PFSK-1 (cell line): ENCODE data around the gene CYFIP2.

Source experiments
- FOXP2 ChIP-seq: optimal IDR thresholded peaks from 2 replicates; pipeline ENCODE3; 2011; ENCODE audit warnings: borderline replicate concordance, control low read depth, inconsistent platforms; ENCODE audit not compliant: insufficient read depth; ENCODE audit errors: extremely low read length, extremely low read depth
- POLR2AphosphoS5 ChIP-seq: IDR thresholded peaks from 2 replicates; pipeline ENCODE4 v1.6.1; 2012; ENCODE audit warnings: low read depth, mild to moderate bottlenecking, control low read depth, low read length, moderate library complexity
- REST ChIP-seq, 2 experiments: IDR thresholded peaks; 2 replicates each; pipeline versions ENCODE4 v1.6.1 to v1.8.0; 2011 to 2012; ENCODE audit warnings: low read depth in 2 of 2, low read length in 2 of 2, control low read depth in 1 of 2, inconsistent platforms in 1 of 2, mild to moderate bottlenecking in 1 of 2, moderate library complexity in 1 of 2; ENCODE audit not compliant: insufficient read depth in 1 of 2
- SIN3A ChIP-seq: IDR thresholded peaks from 2 replicates; pipeline ENCODE4 v1.6.1; 2012; ENCODE audit warnings: mild to moderate bottlenecking, low read length, moderate library complexity, borderline replicate concordance; ENCODE audit not compliant: insufficient read depth
- TAF1 ChIP-seq: IDR thresholded peaks from 2 replicates; pipeline ENCODE4 v1.6.1; 2012; ENCODE audit warnings: low read length, control low read depth, borderline replicate concordance; ENCODE audit not compliant: insufficient read depth

Gene CYFIP2

DNA sequence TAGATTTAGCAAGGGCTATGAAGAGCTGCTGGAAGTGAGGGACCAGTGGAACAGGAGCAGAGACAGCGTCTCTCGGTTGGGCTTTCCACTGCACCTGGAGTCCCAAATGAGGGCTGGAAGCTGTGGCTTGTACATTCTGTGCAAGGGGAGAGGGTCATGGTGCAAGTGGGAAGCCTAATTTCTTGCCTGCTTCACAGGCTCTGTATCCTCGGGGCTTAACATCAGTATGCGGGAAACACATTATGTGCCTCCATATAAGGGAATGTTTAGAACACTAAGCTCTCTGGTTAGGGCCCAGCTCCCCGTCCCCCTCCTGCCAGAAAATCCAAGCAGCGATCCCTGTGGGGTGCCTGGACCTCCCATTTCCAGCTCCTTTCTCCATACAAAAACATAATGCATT is 105.0 kb downstream of the CYFIP2 start:
- TF ChIP-seq TAF1 (no peak), POLR2AphosphoS5 (no peak), SIN3A (no peak), REST (IDR thresholded peaks at IDR 0.05; ENCODE audit: insufficient read depth in 1 of 2, low read depth in 2 of 2, low read length in 2 of 2) (no peak), FOXP2 (no peak)

- TF ChIP-seq TAF1 (no peak), POLR2AphosphoS5 (no peak), FOXP2 (no peak), SIN3A (no peak), REST (IDR thresholded peaks at IDR 0.05; ENCODE audit: insufficient read depth in 1 of 2, low read depth in 2 of 2, low read length in 2 of 2) (no peak)
These were observed 105.9 kb downstream of the CYFIP2 start for GRCh38 chr5:157371655-157372471.

- TF ChIP-seq POLR2AphosphoS5 (no peak), REST (IDR thresholded peaks at IDR 0.05; ENCODE audit: insufficient read depth in 1 of 2, low read depth in 2 of 2, low read length in 2 of 2) (no peak), SIN3A (no peak), FOXP2 (no peak)
These were observed 106.5 kb downstream of the CYFIP2 start for GRCh38 chr5:157372472-157372822.

DNA sequence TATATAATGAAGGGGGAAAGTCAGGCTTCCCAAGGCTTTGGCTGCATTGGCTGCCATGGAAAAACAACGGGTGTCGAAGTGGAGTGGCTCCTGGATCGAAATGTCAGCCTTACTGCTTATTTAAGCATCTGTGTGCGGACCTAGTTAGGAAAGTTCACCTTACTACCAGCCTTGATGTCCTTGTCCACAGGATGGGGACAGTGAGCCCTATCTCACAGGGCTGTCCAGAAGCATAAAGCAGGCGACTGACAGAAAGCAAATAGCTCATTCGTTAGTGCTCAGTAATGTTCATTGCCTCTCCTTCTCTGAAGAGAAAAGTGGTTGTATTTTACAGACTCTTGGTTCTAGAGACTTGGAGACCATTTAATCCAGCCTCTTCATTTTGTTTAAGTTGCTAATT is 112.6 kb downstream of the CYFIP2 start:
- TF ChIP-seq TAF1 (no peak), POLR2AphosphoS5 (no peak), SIN3A (no peak), FOXP2 (no peak), REST (IDR thresholded peaks at IDR 0.05; ENCODE audit: insufficient read depth in 1 of 2, low read depth in 2 of 2, low read length in 2 of 2) (no peak)

DNA sequence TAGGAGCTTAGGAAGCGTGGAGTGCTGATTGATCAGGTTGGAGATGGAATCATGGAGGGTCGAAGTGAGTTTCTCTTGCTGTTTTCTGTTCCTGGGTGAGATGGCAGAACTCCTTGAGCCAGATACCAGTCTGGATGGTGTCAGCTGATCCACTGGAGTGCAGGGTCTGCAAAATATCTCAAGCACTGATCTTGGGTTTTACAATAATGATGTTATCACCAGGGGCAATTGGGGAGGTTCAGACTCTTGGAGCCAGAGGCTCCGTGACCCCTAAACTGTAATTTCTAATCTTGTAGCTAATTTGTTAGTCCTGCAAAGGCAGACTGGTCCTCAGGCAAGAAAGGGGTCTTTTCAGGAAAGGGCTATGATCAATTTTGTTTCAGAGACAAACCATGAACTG is 114.1 kb downstream of the CYFIP2 start:
- TF ChIP-seq FOXP2 (no peak), TAF1 (no peak)
